Karpas-422 (cell line): ENCODE measurements around the gene HDAC9. TPM values are rescaled to one million over a fixed set of nuclear protein-coding genes. Genes with fewer than 3 reads are reported as not detected.

Source experiments
- DNase-seq: peaks from one replicate; pipeline ENCODE4 v3.0.0-alpha.2; 2015
- H2AFZ ChIP-seq: fragments of 200-600 bp; sonication (generic); 2 replicates; pipeline ENCODE4 v1.6.1; 2014; ENCODE audit warnings: antibody characterized with exemption, low read length, mixed read lengths
- H3K27ac ChIP-seq: fragments of 200-600 bp; sonication (generic); 2 replicates; pipeline ENCODE4 v1.5.1; 2014; ENCODE audit warnings: mild to moderate bottlenecking, low read length, moderate library complexity
- H3K27me3 ChIP-seq: fragments of 200-600 bp; sonication (generic); 2 replicates; pipeline ENCODE4 v1.6.1; 2014; ENCODE audit warnings: low read length, mixed read lengths
- H3K36me3 ChIP-seq: fragments of 200-600 bp; sonication (generic); 2 replicates; pipeline ENCODE4 v1.6.1; 2014; ENCODE audit warnings: low read length, mixed read lengths; ENCODE audit not compliant: insufficient read depth
- H3K4me1 ChIP-seq: fragments of 200-600 bp; sonication (generic); 2 replicates; pipeline ENCODE4 v1.6.1; 2014; ENCODE audit warnings: mild to moderate bottlenecking, low read length, mixed read lengths
- H3K4me2 ChIP-seq: fragments of 200-600 bp; sonication (generic); 2 replicates; pipeline ENCODE4 v1.6.1; 2014; ENCODE audit warnings: low read length, low read depth, mild to moderate bottlenecking; ENCODE audit not compliant: poor library complexity, severe bottlenecking
- H3K4me3 ChIP-seq: fragments of 200-600 bp; sonication (generic); 2 replicates; pipeline ENCODE4 v1.5.1; 2014; ENCODE audit warnings: mild to moderate bottlenecking, antibody characterized with exemption, low read length, mixed read lengths
- H3K79me2 ChIP-seq: fragments of 200-600 bp; sonication (generic); 2 replicates; pipeline ENCODE4 v1.6.1; 2014; ENCODE audit warnings: mild to moderate bottlenecking, low read length, mixed read lengths
- H3K9ac ChIP-seq: fragments of 200-600 bp; sonication (generic); 2 replicates; pipeline ENCODE4 v1.6.0; 2014; ENCODE audit warnings: low read length
- H3K9me2 ChIP-seq: fragments of 200-600 bp; sonication (generic), shearing (Covaris generic); replicated peaks from 2 replicates; pipeline ENCODE4 v1.6.0; 2014; ENCODE audit warnings: mild to moderate bottlenecking, low read length, moderate library complexity; ENCODE audit not compliant: insufficient read depth
- H3K9me3 ChIP-seq: fragments of 300-700, 200-600 bp; sonication (generic); 2 replicates; pipeline ENCODE4 v1.6.1; 2014; ENCODE audit warnings: low read length, mixed read lengths
- H4K20me1 ChIP-seq: fragments of 200-600 bp; sonication (generic); 2 replicates; pipeline ENCODE4 v1.6.1; 2014; ENCODE audit warnings: mild to moderate bottlenecking, antibody characterized with exemption, low read length, low read depth; ENCODE audit not compliant: insufficient read depth
- total RNA-seq: library from RNA; depleted of rRNA; stranded (reverse); fragments of >200 nt; shearing (Covaris generic); gene quantifications from 2 replicates; pipeline ENCODE4 v1.2.3, GENCODE V29; 2014; ENCODE audit warnings: low replicate concordance

HDAC9 gene
- total RNA-seq, 1 experiment from 2014 or later = 5.2 TPM

DNA sequence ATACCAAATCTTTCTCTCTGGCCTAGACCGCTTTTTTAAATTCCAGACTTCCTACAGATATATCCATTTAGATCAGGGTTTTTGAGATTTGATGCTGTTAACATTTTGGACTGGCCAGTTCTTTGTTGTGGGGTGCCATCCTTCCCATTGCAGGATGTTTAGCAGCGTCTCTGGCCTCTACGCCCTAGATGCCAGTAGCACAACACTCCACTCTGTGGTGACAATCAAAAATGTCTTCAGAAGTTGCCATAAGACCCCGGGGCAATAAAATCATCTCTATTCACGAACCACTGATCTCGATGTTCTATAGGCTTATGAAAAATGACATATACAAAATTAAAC lies 46.3 kb downstream of the HDAC9 start:
- peaks cover 21% of the 10 kb centered on the region for H3K4me1 ChIP-seq

GRCh38 chr7:18546576-18546975 lies 51.0 kb downstream of the HDAC9 start:
- no peaks in the 10 kb centered on the region for H3K79me2 ChIP-seq
- H3K9me3 ChIP-seq = no peaks in the 10 kb centered on the region
- H3K4me1 ChIP-seq = peaks cover 11% of the 10 kb centered on the region
- DNase-seq = no peak
- H4K20me1 ChIP-seq = no peaks in the 10 kb centered on the region
- no peak overlapping the region for H3K4me3 ChIP-seq
- H3K27ac ChIP-seq = no peak overlapping the region
- H3K9me2 ChIP-seq = no peaks in the 10 kb centered on the region
- no peaks in the 10 kb centered on the region for H3K36me3 ChIP-seq
- H3K27me3 ChIP-seq = no peaks in the 10 kb centered on the region
- no peak overlapping the region for H3K4me2 ChIP-seq
- no peak overlapping the region for H3K9ac ChIP-seq
- no peak overlapping the region for H2AFZ ChIP-seq

More for the DNA sequence above, 46.3 kb downstream of the HDAC9 start:
- H3K36me3 ChIP-seq = no peaks in the 10 kb centered on the region
- H3K79me2 ChIP-seq = no peaks in the 10 kb centered on the region
- no peak overlapping the region for H2AFZ ChIP-seq
- no peaks in the 10 kb centered on the region; the same call in 1 of the 2 replicates for H3K9me2 ChIP-seq
- no peak overlapping the region for H3K27ac ChIP-seq
- no peak overlapping the region for H3K4me3 ChIP-seq
- H3K9ac ChIP-seq = no peak overlapping the region
- H4K20me1 ChIP-seq = no peaks in the 10 kb centered on the region
- no peak overlapping the region for H3K4me2 ChIP-seq
- no peaks in the 10 kb centered on the region for H3K9me3 ChIP-seq
- H3K27me3 ChIP-seq = 0 out of 2 replicates have a peak, but pooled peaks cover 3% of the 10 kb centered on the region
- no peak for DNase-seq

GRCh38 chr7:18547509-18548187 lies 52.1 kb downstream of the HDAC9 start:
- H4K20me1 ChIP-seq = no peaks in the 10 kb centered on the region
- no peak overlapping the region for H3K4me3 ChIP-seq
- H3K9me3 ChIP-seq = no peaks in the 10 kb centered on the region

GRCh38 chr7:18548534-18548933 lies 53.0 kb downstream of the HDAC9 start:
- DNase-seq = no peak
- Histone ChIP-seq H3K27ac (no peak overlapping the region), H3K4me3 (no peak overlapping the region), H3K36me3 (no peaks in the 10 kb centered on the region), H4K20me1 (no peaks in the 10 kb centered on the region), H3K4me2 (no peak overlapping the region), H3K9me3 (no peaks in the 10 kb centered on the region), H3K79me2 (no peaks in the 10 kb centered on the region), H3K9ac (no peak overlapping the region), H3K9me2 (no peaks in the 10 kb centered on the region), H3K4me1 (peaks cover 19% of the 10 kb centered on the region), H2AFZ (no peak overlapping the region), H3K27me3 (no peaks in the 10 kb centered on the region)

More at GRCh38 chr7:18547509-18548187, 52.1 kb downstream of the HDAC9 start:
- Histone ChIP-seq H2AFZ (no peak overlapping the region), H3K9me2 (no peaks in the 10 kb centered on the region), H3K4me1 (peaks cover 17% of the 10 kb centered on the region), H3K4me2 (no peak overlapping the region), H3K27ac (no peak overlapping the region), H3K27me3 (no peaks in the 10 kb centered on the region), H3K79me2 (no peaks in the 10 kb centered on the region), H3K9ac (no peak overlapping the region), H3K36me3 (no peaks in the 10 kb centered on the region)
- DNase-seq = no peak

DNA sequence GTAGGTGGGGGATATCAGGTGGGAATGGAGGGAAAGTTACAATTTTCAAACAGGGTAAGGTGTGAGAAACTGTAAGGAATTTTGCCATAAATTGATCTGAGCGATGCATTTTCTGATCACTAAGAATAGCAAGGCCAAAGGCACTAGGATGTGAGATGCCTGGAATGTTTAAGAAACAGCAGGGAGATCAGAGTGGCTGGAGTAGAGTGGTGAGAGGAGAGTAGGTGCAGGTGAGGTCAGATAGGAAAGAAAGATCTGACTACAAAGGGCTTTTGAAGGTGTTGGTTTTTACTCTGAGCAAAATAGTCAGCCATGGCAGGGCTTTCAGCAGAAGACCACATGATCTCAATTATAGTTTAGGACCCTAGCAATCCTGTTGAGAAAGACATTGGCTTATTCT lies 55.0 kb downstream of the HDAC9 start:
- Histone ChIP-seq H3K9me3 (no peaks in the 10 kb centered on the region), H3K4me3 (no peak overlapping the region), H3K9me2 (no peaks in the 10 kb centered on the region), H4K20me1 (no peaks in the 10 kb centered on the region), H3K4me2 (no peak overlapping the region), H3K27ac (no peak overlapping the region), H3K9ac (no peak overlapping the region), H3K79me2 (no peaks in the 10 kb centered on the region), H2AFZ (no peak overlapping the region), H3K36me3 (no peaks in the 10 kb centered on the region), H3K4me1 (peaks cover 24% of the 10 kb centered on the region), H3K27me3 (no peaks in the 10 kb centered on the region)
- DNase-seq = no peak

- Histone ChIP-seq H2AFZ (no peak overlapping the region), H3K27me3 (no peaks in the 10 kb centered on the region), H3K9ac (no peak overlapping the region), H3K4me1 (peaks cover 24% of the 10 kb centered on the region), H3K4me2 (no peak overlapping the region), H3K27ac (no peak overlapping the region), H3K4me3 (no peak overlapping the region), H3K9me2 (no peaks in the 10 kb centered on the region), H3K9me3 (no peaks in the 10 kb centered on the region), H3K36me3 (no peaks in the 10 kb centered on the region), H4K20me1 (no peaks in the 10 kb centered on the region), H3K79me2 (no peaks in the 10 kb centered on the region)
- DNase-seq = no peak
Measured at GRCh38 chr7:18552316-18552916, 56.9 kb downstream of the HDAC9 start.

GRCh38 chr7:18552943-18553604 lies 57.5 kb downstream of the HDAC9 start:
- Histone ChIP-seq H3K9ac (no peak overlapping the region), H3K36me3 (no peaks in the 10 kb centered on the region), H2AFZ (peak overlapping the region; percentile 44; the same call in 1 of the 2 replicates), H3K27ac (no peak overlapping the region), H3K79me2 (no peaks in the 10 kb centered on the region), H3K4me1 (peaks cover 26% of the 10 kb centered on the region), H3K9me2 (no peaks in the 10 kb centered on the region), H4K20me1 (no peaks in the 10 kb centered on the region), H3K9me3 (no peaks in the 10 kb centered on the region), H3K4me3 (no peak overlapping the region), H3K4me2 (peak overlapping the region; percentile 13), H3K27me3 (no peaks in the 10 kb centered on the region)
- no peak for DNase-seq

DNA sequence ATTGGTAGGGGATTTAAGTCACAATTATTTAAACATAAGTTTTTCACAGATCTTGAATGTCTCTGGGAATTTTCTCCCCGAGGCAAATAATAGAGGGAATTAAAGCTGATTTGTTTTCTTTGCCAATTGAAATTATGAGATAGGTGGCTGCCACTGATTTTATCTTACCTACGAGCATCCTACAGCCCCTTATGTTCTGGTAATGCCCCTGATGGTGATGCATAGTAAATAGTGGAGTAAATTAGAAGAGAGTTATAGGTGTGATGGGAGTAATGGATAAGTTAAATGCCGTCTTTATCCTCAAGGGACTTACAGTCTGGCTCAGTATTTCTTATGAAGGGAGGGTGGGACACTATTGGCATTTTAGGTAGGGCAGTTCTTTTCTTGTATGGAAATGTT lies 58.1 kb downstream of the HDAC9 start:
- no peaks in the 10 kb centered on the region for H3K36me3 ChIP-seq
- H2AFZ ChIP-seq = peak overlapping the region; percentile 44; the same call in 1 of the 2 replicates
- H3K27ac ChIP-seq = no peak overlapping the region
- H3K9me2 ChIP-seq = no peaks in the 10 kb centered on the region
- H3K9ac ChIP-seq = no peak overlapping the region
- H3K4me2 ChIP-seq = peak overlapping the region; percentile 13
- H4K20me1 ChIP-seq = no peaks in the 10 kb centered on the region
- H3K9me3 ChIP-seq = no peaks in the 10 kb centered on the region
- H3K4me3 ChIP-seq = no peak overlapping the region
- DNase-seq = no peak
- no peaks in the 10 kb centered on the region for H3K27me3 ChIP-seq
- H3K79me2 ChIP-seq = no peaks in the 10 kb centered on the region
- peaks cover 29% of the 10 kb centered on the region for H3K4me1 ChIP-seq
